Activated naive CD4-positive, alpha-beta T cell treated with anti-CD3 and anti-CD28 coated beads for 36 hours (primary cell): ENCODE data around the gene OR11G2. TPM values are rescaled to one million over a fixed set of nuclear protein-coding genes. Genes with fewer than 3 reads are reported as not detected.
"Not testable (repeated sequence)": the region's sequence is repeated elsewhere in the genome, so short reads cannot be mapped to it uniquely, and the experiment has no call there.

ENCODE experiments used
- CTCF ChIA-PET: fragments of 350-600 bp; sonication (Branson Sonifier 250); formaldehyde crosslinking; loops from one replicate; lab custom pipeline; 2021; ENCODE audit warnings: antibody characterized with exemption; lab: Charles Lee
- DNase-seq: peaks from one replicate; pipeline ENCODE4 v3.0.0-alpha.2; 2020
- H3K27ac Mint-ChIP-seq: one replicate; pipeline ENCODE4 v1.8.0; 2021; ENCODE audit warnings: mild to moderate bottlenecking, mixed read lengths
- H3K27me3 Mint-ChIP-seq: one replicate; pipeline ENCODE4 v1.8.0; 2021; ENCODE audit warnings: low read depth, mixed read lengths
- H3K36me3 Mint-ChIP-seq: one replicate; pipeline ENCODE4 v1.8.0; 2021; ENCODE audit warnings: low read depth, mixed read lengths
- H3K4me1 Mint-ChIP-seq: one replicate; pipeline ENCODE4 v1.8.0; 2021; ENCODE audit warnings: low read depth, mixed read lengths
- H3K4me3 Mint-ChIP-seq: one replicate; pipeline ENCODE4 v1.8.0; 2021; ENCODE audit warnings: mild to moderate bottlenecking, moderate library complexity, mixed read lengths
- H3K9me3 Mint-ChIP-seq: one replicate; pipeline ENCODE4 v1.8.0; 2021; ENCODE audit warnings: mixed read lengths
- intact Hi-C: fragments of 100-400 bp; cut with micrococcal nuclease; formaldehyde crosslinking; loops from one replicate; pipeline ENCODE4 v1.15.1; 2023
- total RNA-seq, 2 experiments: library from RNA; stranded (reverse); gene quantifications; one replicate each; pipeline ENCODE4 v1.2.3, GENCODE V29; 2021

OR11G2 gene, protein sequence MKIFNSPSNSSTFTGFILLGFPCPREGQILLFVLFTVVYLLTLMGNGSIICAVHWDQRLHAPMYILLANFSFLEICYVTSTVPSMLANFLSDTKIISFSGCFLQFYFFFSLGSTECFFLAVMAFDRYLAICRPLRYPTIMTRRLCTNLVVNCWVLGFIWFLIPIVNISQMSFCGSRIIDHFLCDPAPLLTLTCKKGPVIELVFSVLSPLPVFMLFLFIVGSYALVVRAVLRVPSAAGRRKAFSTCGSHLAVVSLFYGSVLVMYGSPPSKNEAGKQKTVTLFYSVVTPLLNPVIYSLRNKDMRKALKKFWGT
- total RNA-seq = not detected

DNA sequence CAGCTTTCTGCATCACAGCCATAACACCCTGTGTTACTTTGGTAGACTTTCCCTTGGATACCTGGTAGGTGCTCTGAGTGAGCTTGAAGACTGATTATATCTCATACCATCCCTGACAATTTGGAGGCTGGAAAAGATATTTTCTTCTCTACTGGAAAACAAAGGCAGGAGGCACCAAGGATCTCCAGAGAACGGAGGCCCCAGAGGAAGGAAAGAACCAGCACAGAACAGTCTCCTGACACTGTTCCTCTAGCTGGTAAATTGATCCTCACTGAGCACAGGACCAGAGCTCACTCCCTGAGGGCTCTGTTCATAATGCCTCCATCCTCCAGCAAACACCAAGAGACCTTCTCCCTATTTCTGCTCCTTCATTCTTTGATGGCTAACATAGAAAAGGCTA, at the start of gene OR11G2:
TSS of gene OR11G2 (plus strand) at position 301 of the 400 bp plus-strand sequence. CDS start 6,542 bp downstream, outside the sequence.
- no peak for DNase-seq
- CTCF ChIA-PET = interaction anchor here (1.4 kb wide), 1 partner anchor 115 kb away, joined by 3 read pairs; the partner anchor contains the start of gene TTC5
- no peaks in the 10 kb centered on the region for H3K36me3 Mint-ChIP-seq
- intact Hi-C loops = no loop called here
- H3K4me3 Mint-ChIP-seq = no peak within 1 kb of the TSS
- no peak within 1 kb of the TSS for H3K27ac Mint-ChIP-seq
- no peaks in the 10 kb centered on the region for H3K9me3 Mint-ChIP-seq
- H3K27me3 Mint-ChIP-seq = peaks cover 5% of the 10 kb centered on the region
- no peaks in the 10 kb centered on the region for H3K4me1 Mint-ChIP-seq

- no peak for DNase-seq
- no peaks in the 10 kb centered on the region for H3K36me3 Mint-ChIP-seq
These were observed 46.8 kb upstream of the OR11G2 start for GRCh38 chr14:20143911-20144310.

DNA sequence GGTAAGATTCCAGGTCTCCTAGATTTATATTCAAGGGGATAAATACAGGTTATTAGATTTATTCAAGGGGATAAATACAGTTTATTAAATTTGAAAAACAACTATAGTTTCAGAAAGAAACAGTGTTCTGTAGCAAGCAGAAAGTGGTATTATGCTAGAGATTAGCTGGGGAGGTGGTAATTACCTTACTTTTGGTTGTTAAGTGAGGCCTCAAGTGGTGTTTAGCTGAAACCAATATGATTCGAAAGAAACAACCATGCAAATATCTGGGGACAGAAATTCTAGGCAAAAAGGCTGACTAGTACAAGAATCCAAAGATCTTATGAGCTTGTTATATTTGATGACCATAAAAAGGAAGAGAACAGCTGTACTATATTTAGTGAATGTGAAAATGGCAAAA, 45.9 kb upstream of the OR11G2 start:
- no peak overlapping the region for H3K27ac Mint-ChIP-seq
- no peak for DNase-seq
- peaks cover 5% of the 10 kb centered on the region for H3K27me3 Mint-ChIP-seq
- intact Hi-C loops = no loop called here
- no peaks in the 10 kb centered on the region for H3K9me3 Mint-ChIP-seq
- CTCF ChIA-PET = no interaction called here
- H3K4me3 Mint-ChIP-seq = no peak overlapping the region
- H3K36me3 Mint-ChIP-seq = no peaks in the 10 kb centered on the region
- no peaks in the 10 kb centered on the region for H3K4me1 Mint-ChIP-seq

More at GRCh38 chr14:20143911-20144310, 46.8 kb upstream of the OR11G2 start:
- CTCF ChIA-PET = no interaction called here
- H3K9me3 Mint-ChIP-seq = no peaks in the 10 kb centered on the region
- H3K27me3 Mint-ChIP-seq = no peaks in the 10 kb centered on the region
- intact Hi-C loops = no loop called here
- H3K4me1 Mint-ChIP-seq = no peaks in the 10 kb centered on the region
- H3K27ac Mint-ChIP-seq = no peak overlapping the region
- H3K4me3 Mint-ChIP-seq = no peak overlapping the region

DNA sequence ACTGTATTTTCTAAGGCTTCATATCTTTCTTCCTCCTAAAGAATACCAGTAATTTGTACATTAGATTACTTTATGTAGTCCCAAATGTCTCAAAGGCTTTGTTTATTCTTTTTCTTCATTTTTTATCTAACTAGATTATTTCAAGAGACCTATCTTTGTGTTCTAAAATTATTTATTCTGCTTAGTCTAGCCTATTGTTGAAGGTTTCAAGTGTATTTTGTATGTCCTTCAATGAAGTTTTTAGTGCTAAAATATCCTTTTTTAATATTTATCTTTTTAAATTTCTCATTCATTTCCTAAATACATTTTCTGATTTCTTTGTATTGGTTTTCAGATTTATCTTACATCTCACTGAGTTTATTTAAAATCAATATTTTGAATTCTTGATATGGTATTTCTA, 26.2 kb upstream of the OR11G2 start:
- Mint-ChIP-seq H3K27ac (no peak overlapping the region), H3K36me3 (peaks cover 2% of the 10 kb centered on the region), H3K27me3 (peaks cover 8% of the 10 kb centered on the region), H3K4me3 (no peak overlapping the region), H3K4me1 (no peaks in the 10 kb centered on the region), H3K9me3 (peaks cover 21% of the 10 kb centered on the region)
- intact Hi-C loops = no loop called here
- CTCF ChIA-PET = no interaction called here
- no peak for DNase-seq

GRCh38 chr14:20167091-20167490, 23.6 kb upstream of the OR11G2 start:
- Mint-ChIP-seq H3K36me3 (peaks cover 2% of the 10 kb centered on the region), H3K4me3 (no peak overlapping the region), H3K27ac (no peak overlapping the region), H3K4me1 (no peaks in the 10 kb centered on the region), H3K27me3 (peaks cover 11% of the 10 kb centered on the region), H3K9me3 (peaks cover 21% of the 10 kb centered on the region)
- DNase-seq = no peak
- intact Hi-C loops = no loop called here
- CTCF ChIA-PET = no interaction called here

DNA sequence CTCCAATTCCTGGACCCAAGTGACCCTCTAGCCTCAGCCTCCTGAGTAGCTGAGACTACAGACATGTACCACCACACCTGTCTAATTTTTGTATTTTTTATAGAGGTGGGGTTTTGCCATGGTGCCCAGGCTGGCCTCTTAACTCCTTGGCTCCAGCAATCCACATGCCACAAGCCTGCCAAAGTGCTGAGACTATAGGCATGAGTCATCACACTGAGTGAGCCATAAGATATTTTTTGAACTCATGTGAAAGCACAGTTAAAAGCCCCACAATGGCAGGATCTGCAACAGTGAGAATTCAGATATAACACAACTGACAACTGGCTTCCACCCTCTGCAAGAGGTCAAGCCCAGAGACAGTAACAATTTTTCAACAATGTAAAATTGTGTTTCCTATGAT, 20.8 kb upstream of the OR11G2 start:
- H3K27me3 Mint-ChIP-seq, H3K4me1 Mint-ChIP-seq, CTCF ChIA-PET, H3K36me3 Mint-ChIP-seq, H3K27ac Mint-ChIP-seq, H3K4me3 Mint-ChIP-seq, DNase-seq: not testable (repeated sequence)
- intact Hi-C loops = loop anchor here (5.0 kb wide), 1 partner anchor 143 kb away; no protein-coding TSS in a partner anchor
- peaks cover 12% of the 10 kb centered on the region for H3K9me3 Mint-ChIP-seq

- CTCF ChIA-PET, H3K4me3 Mint-ChIP-seq, DNase-seq, H3K27me3 Mint-ChIP-seq, H3K4me1 Mint-ChIP-seq, H3K27ac Mint-ChIP-seq, H3K9me3 Mint-ChIP-seq, H3K36me3 Mint-ChIP-seq: not testable (repeated sequence)
- intact Hi-C loops = loop anchor here (5.0 kb wide), 1 partner anchor 147 kb away; no protein-coding TSS in a partner anchor
These were observed 16.5 kb upstream of the OR11G2 start for GRCh38 chr14:20174205-20174604.

GRCh38 chr14:20176330-20176729, 14.4 kb upstream of the OR11G2 start:
- H3K27me3 Mint-ChIP-seq = peaks cover 3% of the 10 kb centered on the region
- CTCF ChIA-PET = no interaction called here
- no peak for DNase-seq
- H3K27ac Mint-ChIP-seq = no peak overlapping the region
- H3K4me3 Mint-ChIP-seq = no peak overlapping the region
- intact Hi-C loops = no loop called here
- H3K9me3 Mint-ChIP-seq = no peaks in the 10 kb centered on the region
- no peaks in the 10 kb centered on the region for H3K4me1 Mint-ChIP-seq
- H3K36me3 Mint-ChIP-seq = no peaks in the 10 kb centered on the region

- intact Hi-C loops = no loop called here
- H3K9me3 Mint-ChIP-seq = no peaks in the 10 kb centered on the region
- no peaks in the 10 kb centered on the region for H3K4me1 Mint-ChIP-seq
- no peaks in the 10 kb centered on the region for H3K36me3 Mint-ChIP-seq
- no peak for DNase-seq
- peaks cover 3% of the 10 kb centered on the region for H3K27me3 Mint-ChIP-seq
- H3K27ac Mint-ChIP-seq = no peak overlapping the region
- no peak overlapping the region for H3K4me3 Mint-ChIP-seq
- CTCF ChIA-PET = no interaction called here
These were observed 13.2 kb upstream of the OR11G2 start for GRCh38 chr14:20177433-20177974.

GRCh38 chr14:20179218-20179617, 11.5 kb upstream of the OR11G2 start:
- Mint-ChIP-seq H3K4me3 (no peak overlapping the region), H3K27ac (no peak overlapping the region), H3K27me3 (peaks cover 3% of the 10 kb centered on the region), H3K36me3 (no peaks in the 10 kb centered on the region), H3K4me1 (no peaks in the 10 kb centered on the region), H3K9me3 (no peaks in the 10 kb centered on the region)
- no peak for DNase-seq
- intact Hi-C loops = no loop called here
- CTCF ChIA-PET = no interaction called here

- Mint-ChIP-seq H3K9me3 (no peaks in the 10 kb centered on the region), H3K4me1 (no peaks in the 10 kb centered on the region), H3K4me3 (no peak overlapping the region), H3K36me3 (no peaks in the 10 kb centered on the region), H3K27me3 (peaks cover 3% of the 10 kb centered on the region), H3K27ac (no peak overlapping the region)
- DNase-seq = no peak
- CTCF ChIA-PET = no interaction called here
- intact Hi-C loops = no loop called here
These were observed 10.8 kb upstream of the OR11G2 start for GRCh38 chr14:20179880-20180279.

DNA sequence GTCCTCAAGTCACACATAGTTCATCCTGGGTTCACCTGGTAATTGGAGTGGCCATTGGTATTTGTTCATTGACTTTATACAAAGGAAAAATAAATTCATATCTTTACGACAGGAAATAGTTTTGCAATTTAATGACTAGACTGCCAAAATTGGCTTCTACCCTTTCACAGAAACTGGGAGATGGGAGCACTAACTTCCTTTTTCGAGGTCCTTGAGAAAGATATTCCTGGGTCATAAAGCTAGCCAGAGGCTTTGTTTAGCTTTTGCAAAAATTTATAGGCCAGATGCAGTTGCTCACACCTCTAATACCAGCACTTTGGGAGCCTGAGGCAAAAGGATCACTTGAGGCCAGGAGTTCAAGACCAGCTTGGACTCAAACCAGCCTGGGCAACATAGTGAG, 10.2 kb upstream of the OR11G2 start:
- H3K27ac Mint-ChIP-seq = no peak overlapping the region
- H3K27me3 Mint-ChIP-seq = peaks cover 3% of the 10 kb centered on the region
- no peaks in the 10 kb centered on the region for H3K4me1 Mint-ChIP-seq
- CTCF ChIA-PET = no interaction called here
- DNase-seq = no peak
- intact Hi-C loops = no loop called here
- H3K9me3 Mint-ChIP-seq = no peaks in the 10 kb centered on the region
- H3K36me3 Mint-ChIP-seq = no peaks in the 10 kb centered on the region
- H3K4me3 Mint-ChIP-seq = no peak overlapping the region

DNA sequence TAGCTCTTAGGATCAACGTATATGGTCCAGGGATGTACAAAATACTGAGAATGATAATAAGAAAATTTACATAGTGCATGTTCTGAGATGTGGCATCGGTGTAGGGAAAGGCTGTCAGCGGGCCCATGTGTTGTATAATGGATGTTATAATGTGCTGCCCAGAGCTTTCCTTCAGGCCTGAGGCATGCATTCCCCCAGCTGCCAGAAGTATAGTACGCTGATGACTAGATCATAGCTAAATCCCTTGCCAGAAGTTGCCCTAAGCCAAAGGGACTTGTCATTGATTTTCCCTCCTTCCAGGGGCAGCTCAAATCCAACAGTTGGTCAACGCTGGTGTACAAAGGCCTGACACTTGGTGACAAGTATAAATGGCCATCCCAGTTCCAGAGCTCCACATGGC, 6.5 kb upstream of the OR11G2 start:
- intact Hi-C loops = no loop called here
- Mint-ChIP-seq H3K4me1 (no peaks in the 10 kb centered on the region), H3K4me3 (no peak overlapping the region), H3K27ac (no peak overlapping the region), H3K36me3 (no peaks in the 10 kb centered on the region), H3K9me3 (no peaks in the 10 kb centered on the region), H3K27me3 (peaks cover 6% of the 10 kb centered on the region)
- CTCF ChIA-PET = no interaction called here
- DNase-seq = no peak
